Neuron (in vitro differentiated cells): Measurements from ENCODE around the gene ARMH3.

ENCODE experiments used
- H2AFZ ChIP-seq: one replicate; pipeline ENCODE4 v1.6.1; 2013; ENCODE audit warnings: low read depth, mild to moderate bottlenecking, inconsistent platforms, low read length, moderate library complexity
- H3K27me3 ChIP-seq: one replicate; pipeline ENCODE4 v1.6.1; 2013; ENCODE audit warnings: low read length; ENCODE audit not compliant: insufficient read depth
- H3K36me3 ChIP-seq: one replicate; pipeline ENCODE4 v1.6.1; 2013; ENCODE audit warnings: low read length; ENCODE audit not compliant: insufficient read depth
- H3K4me1 ChIP-seq: one replicate; pipeline ENCODE4 v1.6.1; 2013; ENCODE audit warnings: low read length; ENCODE audit not compliant: insufficient read depth
- H3K4me3 ChIP-seq: 2 replicates; pipeline ENCODE4 v1.5.1; 2013; ENCODE audit warnings: mild to moderate bottlenecking, low read length, moderate library complexity
- H3K9me3 ChIP-seq: one replicate; pipeline ENCODE4 v1.6.1; 2013; ENCODE audit warnings: low read length

The ARMH3 gene

GRCh38 chr10:102055647-102056419 lies at the start of gene ARMH3:
Gene ARMH3, minus strand, starts transcription at chr10:102056173. Its CDS starts 16,059 bp downstream, at chr10:102040114.
- Histone ChIP-seq H3K9me3 (no peaks in the 10 kb centered on the region), H3K36me3 (no peaks in the 10 kb centered on the region), H3K4me1 (peaks cover 5% of the 10 kb centered on the region), H3K4me3 (peak within 1 kb of the TSS; percentile 70), H2AFZ (peak within 1 kb of the TSS; percentile 96), H3K27me3 (no peaks in the 10 kb centered on the region)

DNA sequence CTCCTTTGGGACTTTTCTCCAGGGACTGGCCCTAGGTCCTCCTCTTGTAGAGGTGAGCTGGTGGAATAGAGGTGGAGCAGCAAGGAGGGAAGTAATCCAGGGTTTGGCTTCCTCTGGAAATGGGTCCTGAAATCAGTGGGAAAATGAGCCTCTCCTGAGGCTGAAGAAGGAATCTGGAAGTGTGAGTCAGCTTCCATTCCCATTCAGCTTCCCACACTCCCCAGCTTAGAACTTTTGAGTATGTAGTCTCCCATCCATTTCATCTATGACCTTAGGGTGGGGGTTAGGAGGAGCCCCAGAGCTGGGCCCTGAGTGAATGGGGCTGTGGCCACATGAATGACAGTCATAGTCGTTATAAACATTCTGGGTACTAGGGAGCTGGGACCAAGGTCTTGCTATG lies 46.4 kb upstream of the ARMH3 start:
- H3K4me3 ChIP-seq, result no peak overlapping the region
- no peaks in the 10 kb centered on the region for H3K27me3 ChIP-seq
- H3K9me3 ChIP-seq, result no peaks in the 10 kb centered on the region
- H2AFZ ChIP-seq, result no peak overlapping the region
- peaks cover 24% of the 10 kb centered on the region for H3K36me3 ChIP-seq
- H3K4me1 ChIP-seq, result no peaks in the 10 kb centered on the region

GRCh38 chr10:102101152-102101551 lies 45.2 kb upstream of the ARMH3 start:
- H3K36me3 ChIP-seq, result peaks cover 13% of the 10 kb centered on the region
- H3K27me3 ChIP-seq, result no peaks in the 10 kb centered on the region
- H2AFZ ChIP-seq, result no peak overlapping the region
- no peak overlapping the region for H3K4me3 ChIP-seq
- H3K9me3 ChIP-seq, result no peaks in the 10 kb centered on the region
- H3K4me1 ChIP-seq, result no peaks in the 10 kb centered on the region

GRCh38 chr10:102096449-102096848 lies 40.5 kb upstream of the ARMH3 start:
- Histone ChIP-seq H3K9me3 (no peaks in the 10 kb centered on the region), H3K4me1 (no peaks in the 10 kb centered on the region), H3K36me3 (peaks cover 5% of the 10 kb centered on the region), H2AFZ (no peak overlapping the region), H3K4me3 (no peak overlapping the region), H3K27me3 (no peaks in the 10 kb centered on the region)

- no peak overlapping the region for H3K4me3 ChIP-seq
- peaks cover 2% of the 10 kb centered on the region for H3K36me3 ChIP-seq
- H3K27me3 ChIP-seq, result no peaks in the 10 kb centered on the region
- no peaks in the 10 kb centered on the region for H3K9me3 ChIP-seq
- H2AFZ ChIP-seq, result no peak overlapping the region
- no peaks in the 10 kb centered on the region for H3K4me1 ChIP-seq
These were observed 34.8 kb upstream of the ARMH3 start for GRCh38 chr10:102090772-102091171.

- Histone ChIP-seq H2AFZ (no peak overlapping the region), H3K27me3 (no peaks in the 10 kb centered on the region), H3K4me3 (no peak overlapping the region), H3K36me3 (peaks cover 2% of the 10 kb centered on the region), H3K9me3 (no peaks in the 10 kb centered on the region), H3K4me1 (no peaks in the 10 kb centered on the region)
These were observed 30.2 kb upstream of the ARMH3 start for GRCh38 chr10:102086196-102086595.

- H3K9me3 ChIP-seq, result peaks cover 2% of the 10 kb centered on the region
- H3K4me1 ChIP-seq, result no peaks in the 10 kb centered on the region
- H2AFZ ChIP-seq, result no peak overlapping the region
- H3K27me3 ChIP-seq, result no peaks in the 10 kb centered on the region
- H3K36me3 ChIP-seq, result peaks cover 2% of the 10 kb centered on the region
- no peak overlapping the region for H3K4me3 ChIP-seq
These were observed 29.4 kb upstream of the ARMH3 start for GRCh38 chr10:102085336-102085735.

GRCh38 chr10:102083541-102083940 lies 27.6 kb upstream of the ARMH3 start:
- H3K27me3 ChIP-seq, result no peaks in the 10 kb centered on the region
- H3K36me3 ChIP-seq, result no peaks in the 10 kb centered on the region
- no peak overlapping the region for H2AFZ ChIP-seq
- no peaks in the 10 kb centered on the region for H3K4me1 ChIP-seq
- H3K4me3 ChIP-seq, result no peak overlapping the region
- peaks cover 2% of the 10 kb centered on the region for H3K9me3 ChIP-seq

DNA sequence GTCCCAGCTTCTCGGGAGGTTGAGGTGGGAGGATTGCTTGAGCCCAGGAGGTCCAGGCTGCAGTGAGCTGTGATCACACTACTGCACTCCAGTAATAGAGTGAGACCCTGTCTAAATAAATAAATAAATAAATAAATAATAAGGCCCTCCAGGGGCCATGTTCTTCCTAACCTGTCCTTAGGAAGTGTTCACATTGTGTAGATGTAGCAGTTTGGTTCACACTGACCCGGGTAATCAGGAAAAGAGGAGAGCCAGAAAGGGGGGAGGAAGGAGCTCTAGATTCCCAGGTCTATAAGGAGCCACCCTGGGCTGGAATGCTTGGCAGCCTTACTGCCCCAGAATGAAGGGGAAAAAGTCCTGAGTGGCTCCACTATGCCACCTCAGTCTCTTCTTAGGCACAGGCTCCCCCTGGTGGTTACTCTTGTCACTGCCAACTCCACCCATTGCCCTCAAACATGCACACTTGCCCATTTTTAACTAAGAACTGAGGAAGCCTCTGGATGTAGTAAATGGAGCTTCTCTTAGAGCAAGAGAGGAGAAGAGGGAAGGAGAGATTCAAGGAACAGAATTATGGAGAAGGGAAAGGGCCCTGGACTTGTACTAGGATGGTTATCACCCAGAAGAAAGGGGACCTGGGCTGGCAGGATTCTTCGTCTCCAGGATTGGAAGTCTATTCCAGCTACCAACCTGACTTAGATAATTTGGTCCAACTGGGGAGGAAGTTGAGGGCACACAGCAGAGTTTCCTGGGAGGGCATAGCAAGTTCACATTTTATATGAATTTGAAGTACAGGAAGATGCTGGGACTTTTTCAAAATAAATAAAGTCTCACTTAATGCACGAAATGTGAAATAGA lies 16.9 kb upstream of the ARMH3 start:
- Histone ChIP-seq H3K4me1 (no peaks in the 10 kb centered on the region), H3K36me3 (no peaks in the 10 kb centered on the region), H3K27me3 (no peaks in the 10 kb centered on the region), H3K9me3 (no peaks in the 10 kb centered on the region), H2AFZ (no peak overlapping the region), H3K4me3 (no peak overlapping the region)

DNA sequence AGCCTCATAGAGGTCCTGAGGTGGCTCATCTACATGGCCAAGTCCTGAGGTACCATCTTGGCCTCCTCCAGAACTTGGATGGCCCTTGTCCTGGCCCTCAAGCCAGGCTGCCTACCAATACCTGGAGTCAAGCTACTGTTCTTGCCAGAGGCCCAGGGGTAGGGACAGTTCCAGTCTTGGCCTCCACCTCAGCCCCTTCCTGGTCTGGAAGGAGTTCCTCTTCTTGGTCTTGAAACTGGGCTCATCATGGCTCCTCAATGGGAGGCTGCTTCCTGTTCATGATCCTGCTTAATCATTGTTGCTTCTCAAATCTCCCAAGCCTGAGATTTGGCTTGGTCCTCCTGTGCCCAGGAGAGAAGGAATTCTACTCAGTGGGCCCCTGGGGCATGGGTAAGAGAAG lies 13.1 kb upstream of the ARMH3 start:
- no peaks in the 10 kb centered on the region for H3K27me3 ChIP-seq
- no peaks in the 10 kb centered on the region for H3K9me3 ChIP-seq
- H3K4me1 ChIP-seq, result peaks cover 9% of the 10 kb centered on the region
- H3K4me3 ChIP-seq, result no peak overlapping the region
- no peaks in the 10 kb centered on the region for H3K36me3 ChIP-seq
- H2AFZ ChIP-seq, result no peak overlapping the region

DNA sequence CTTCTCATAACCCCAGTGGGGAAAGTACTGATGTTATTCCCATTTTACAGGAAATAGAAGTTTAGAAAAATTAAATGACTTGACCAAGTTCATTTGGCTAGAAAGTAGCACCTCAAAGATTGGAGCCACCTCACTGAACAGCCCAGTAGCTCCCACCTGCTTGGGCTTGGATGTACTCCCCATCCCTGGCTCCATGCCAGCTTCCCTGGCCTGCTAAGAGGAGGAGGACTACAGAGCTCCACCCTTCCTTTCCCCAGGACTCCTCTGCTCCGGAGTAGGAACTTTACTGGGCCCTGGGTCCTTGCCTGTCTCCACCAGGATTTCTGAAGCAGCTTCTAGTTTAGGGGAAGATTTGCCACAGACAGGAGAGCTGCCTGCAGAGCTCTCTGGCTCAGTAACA lies 12.2 kb upstream of the ARMH3 start:
- Histone ChIP-seq H3K27me3 (no peaks in the 10 kb centered on the region), H3K4me3 (no peak overlapping the region), H3K36me3 (no peaks in the 10 kb centered on the region), H3K4me1 (peaks cover 9% of the 10 kb centered on the region), H2AFZ (no peak overlapping the region), H3K9me3 (no peaks in the 10 kb centered on the region)

DNA sequence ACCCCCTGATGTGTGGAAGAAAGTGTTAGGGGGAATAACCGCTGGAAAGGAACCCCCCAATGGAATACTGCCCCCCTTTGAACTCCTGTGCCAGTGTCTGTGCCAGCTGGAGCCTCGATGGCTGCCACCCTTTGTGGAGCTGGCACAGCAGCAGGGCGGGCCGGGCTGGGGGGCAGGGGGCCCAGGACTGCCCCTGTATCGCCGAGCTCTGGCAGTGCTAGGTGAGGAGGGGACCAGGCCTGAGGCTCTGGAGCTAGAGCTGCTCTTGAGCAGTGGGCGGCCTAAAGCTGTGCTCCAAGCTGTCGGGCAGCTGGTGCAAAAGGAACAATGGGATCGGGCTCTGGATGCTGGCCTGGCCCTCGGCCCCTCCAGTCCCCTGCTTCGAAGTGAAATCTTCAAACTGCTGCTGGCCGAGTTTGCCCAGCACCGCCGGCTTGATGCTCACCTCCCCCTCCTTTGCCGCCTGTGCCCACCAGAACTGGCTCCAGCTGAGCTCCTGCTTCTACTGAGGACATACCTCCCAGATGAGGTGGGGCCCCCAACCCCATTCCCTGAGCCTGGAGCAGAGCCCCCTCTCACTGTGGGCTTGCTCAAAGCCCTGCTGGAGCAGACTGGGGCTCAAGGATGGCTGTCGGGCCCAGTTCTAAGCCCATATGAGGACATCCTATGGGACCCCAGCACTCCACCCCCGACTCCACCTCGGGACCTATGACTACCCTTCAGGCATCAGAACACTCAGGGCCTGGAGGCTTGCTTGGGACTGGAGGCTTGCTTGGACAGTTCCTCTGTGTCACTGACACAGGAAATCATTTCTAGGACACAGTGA lies 11.3 kb upstream of the ARMH3 start:
- Histone ChIP-seq H3K4me3 (no peak overlapping the region), H3K4me1 (peaks cover 9% of the 10 kb centered on the region), H2AFZ (no peak overlapping the region)

More for the DNA sequence above, 11.3 kb upstream of the ARMH3 start:
- Histone ChIP-seq H3K9me3 (no peaks in the 10 kb centered on the region), H3K27me3 (peaks cover 2% of the 10 kb centered on the region), H3K36me3 (no peaks in the 10 kb centered on the region)
